K562 (cell line): ENCODE data around the gene ACOD1. TPM values are rescaled to one million over a fixed set of nuclear protein-coding genes. Genes with fewer than 3 reads are reported as not detected.

Experiments
- ATAC-seq: fragments of 200-7000 bp; cut with Tn5 transposase; 3 replicates; pipeline ENCODE4 v1.9.1; 2020; ENCODE audit warnings: moderate library complexity
- BruUV-seq: library from RNA; stranded (reverse); fragments of 400-500 nt; replicated peaks from 2 replicates; lab custom pipeline; 2021; lab: Mats Ljungman, UMichigan
- CTCF ChIA-PET: fragments of 300-600 bp; formaldehyde crosslinking; extraction: SDS; loops from one replicate; lab custom pipeline; 2021; ENCODE audit warnings: low intra/inter-chr PET ratio; lab: Yijun Ruan, JAX
- POLR2A ChIA-PET: fragments of 300-600, 350-650 bp; sonication (Branson Sonifier 250); formaldehyde crosslinking; extraction: SDS; loops from one replicate; lab custom pipeline; 2021; ENCODE audit warnings: antibody characterized with exemption, inconsistent platforms; lab: Yijun Ruan, JAX
- DNase-seq, 4 experiments: peaks; one replicate each; pipeline versions ENCODE4 v3.0.0 to v3.0.0-alpha.2; 2011 to 2018; ENCODE audit warnings: low spot score in 3 of 4, mixed read lengths in 3 of 4; ENCODE audit errors: extremely low read depth in 1 of 4
- FAIRE-seq: peaks from 2 replicates; lab custom pipeline; 2011; peaks lifted over from hg19 to GRCh38; lab: Jason Lieb, UNC
- H2AFZ ChIP-seq: 2 replicates; pipeline ENCODE4 v1.6.0; 2011; ENCODE audit warnings: low read depth, low read length, control low read depth, inconsistent platforms
- H3K27ac ChIP-seq: fragments of 200-600 bp; 3 replicates; pipeline ENCODE4 v1.8.0; 2011; ENCODE audit warnings: low read depth, mild to moderate bottlenecking, control low read depth, inconsistent platforms, low read length, moderate library complexity, mixed read lengths; ENCODE audit errors: extremely low read depth
- H3K27me3 ChIP-seq, 2 experiments: fragments of 300-600 bp in 1 of 2; 2 replicates in 1 of 2; 3 replicates in 1 of 2; pipeline versions ENCODE4 v1.6.0 to v1.8.0; 2011; ENCODE audit warnings: inconsistent platforms in 2 of 2, low read length in 2 of 2, mild to moderate bottlenecking in 1 of 2, mixed read lengths in 1 of 2, moderate library complexity in 1 of 2; ENCODE audit not compliant: control insufficient read depth in 2 of 2, insufficient read depth in 2 of 2
- H3K36me3 ChIP-seq: fragments of 300-600 bp; 3 replicates; pipeline ENCODE4 v1.8.0; 2011; ENCODE audit warnings: mild to moderate bottlenecking, low read length, inconsistent platforms; ENCODE audit not compliant: control insufficient read depth, insufficient read depth
- H3K4me1 ChIP-seq, 2 experiments: fragments of 200-600 bp in 1 of 2; replicated peaks in 1 of 2; 2 replicates in 1 of 2; 3 replicates in 1 of 2; pipeline versions ENCODE4 v1.5.1 to v1.8.0; 2011; ENCODE audit warnings: inconsistent platforms in 2 of 2, low read length in 2 of 2, mild to moderate bottlenecking in 1 of 2, mixed read lengths in 1 of 2, moderate library complexity in 1 of 2; ENCODE audit not compliant: control insufficient read depth in 2 of 2, insufficient read depth in 2 of 2
- H3K4me2 ChIP-seq: 2 replicates; pipeline ENCODE4 v1.6.1; 2011; ENCODE audit warnings: low read length, control low read depth, inconsistent platforms, mixed read lengths; ENCODE audit not compliant: insufficient read depth
- H3K4me3 ChIP-seq: fragments of 200-600 bp; sonication (generic), shearing (Covaris generic); 2 replicates; pipeline ENCODE4 v1.5.1; 2016; ENCODE audit warnings: control low read depth, inconsistent platforms
- H3K79me2 ChIP-seq: fragments of 200-600 bp; 3 replicates; pipeline ENCODE4 v1.8.0; 2011; ENCODE audit warnings: low read length, inconsistent platforms; ENCODE audit not compliant: control insufficient read depth, insufficient read depth
- H3K9ac ChIP-seq, 2 experiments: 2 replicates each; pipeline versions ENCODE4 v1.6.0 to v1.6.1; 2011; ENCODE audit warnings: low read depth in 2 of 2, low read length in 2 of 2, control low read depth in 1 of 2, inconsistent platforms in 1 of 2, mild to moderate bottlenecking in 1 of 2, mixed read lengths in 1 of 2; ENCODE audit not compliant: insufficient read depth in 1 of 2
- H3K9me1 ChIP-seq: one replicate; pipeline ENCODE4 v1.6.0; 2011; ENCODE audit warnings: inconsistent platforms, mild to moderate bottlenecking, low read length, moderate library complexity; ENCODE audit not compliant: control insufficient read depth, insufficient read depth
- H3K9me3 ChIP-seq: replicated peaks from 2 replicates; pipeline ENCODE4 v1.5.1; 2011; ENCODE audit warnings: low read depth, low read length, inconsistent platforms; ENCODE audit not compliant: control insufficient read depth, insufficient read depth
- H4K20me1 ChIP-seq: replicated peaks from 2 replicates; pipeline ENCODE4 v1.6.1; 2011; ENCODE audit warnings: low read length, inconsistent platforms, mixed read lengths; ENCODE audit not compliant: control insufficient read depth, insufficient read depth
- ATF7 ChIP-seq: fragments of 450-650 bp; IDR thresholded peaks from 2 replicates; pipeline ENCODE4 v1.7.1; 2014; ENCODE audit warnings: mild to moderate bottlenecking, moderate library complexity
- CCAR2 ChIP-seq: fragments of 200-400 bp; formaldehyde crosslinking; IDR thresholded peaks from 2 replicates; pipeline ENCODE4 v1.6.1; 2017; ENCODE audit warnings: mild to moderate bottlenecking, low read depth, low read length
- EGR1 ChIP-seq: fragments of 450-650 bp; conservative IDR thresholded peaks from 2 replicates; pipeline ENCODE4 v1.6.1; 2017; ENCODE audit warnings: mild to moderate bottlenecking
- MEF2D ChIP-seq: conservative IDR thresholded peaks from 2 replicates; pipeline ENCODE4 v1.6.1; 2016; ENCODE audit warnings: low read depth, missing genetic modification characterization, missing compliant biosample characterization
- USF2 ChIP-seq: sonication (generic); formaldehyde crosslinking; IDR thresholded peaks from 2 replicates; pipeline ENCODE4 v1.5.0; 2020; ENCODE audit warnings: missing genetic modification reagents
- WHSC1 ChIP-seq: IDR thresholded peaks from one replicate; pipeline ENCODE4 v1.6.1; 2012; ENCODE audit warnings: low read length, control low read depth, inconsistent platforms
- ZNF134 ChIP-seq: fragments of 250-450 bp; sonication (Bioruptor Pico); conservative IDR thresholded peaks from 2 replicates; pipeline ENCODE4 v1.4.0; 2020
- WGBS: fragments of 100-300 bp; shearing (Covaris generic); methylation state at CpG from one replicate; pipeline ENCODE4 v1.1.6; 2016; ENCODE audit warnings: low coverage, mixed read lengths; ENCODE audit not compliant: insufficient coverage; ENCODE audit errors: missing lambda C conversion rate; 5-methylcytosine and 5-hydroxymethylcytosine counted together
- in situ Hi-C: fragments of 300-500 bp; cut with MboI; formaldehyde crosslinking; loops from 4 replicates; pipeline ENCODE4 v1.15.0; 2018; ENCODE audit warnings: inconsistent platforms, mixed read lengths
- intact Hi-C: fragments of 100-400 bp; cut with micrococcal nuclease; formaldehyde crosslinking; loops from 2 replicates; pipeline ENCODE4 v1.14.2; 2022
- polyA plus RNA-seq, 8 experiments: library from polyadenylated mRNA; depleted of rRNA in 4 of 8; stranded (reverse) in 5 of 8; unstranded in 3 of 8; fragments of >200 nt; fragmentation: Nextera tagmentation in 2 of 8; fragmentation: Illumina TruSeq in 1 of 8; extraction: Ambion mirVana in 2 of 8; extraction: Trizol in 1 of 8; gene quantifications; 2 replicates each; pipeline versions ENCODE4 v1.2.1 to v1.2.3, GENCODE V29; 2011 to 2014; ENCODE audit warnings: inconsistent platforms in 1 of 8, missing spikeins in 1 of 8
- total RNA-seq, 7 experiments: library from RNA; depleted of rRNA in 6 of 7; stranded (reverse); fragments of >200 nt in 6 of 7; fragmentation: Illumina TruSeq in 2 of 7; extraction: Trizol in 2 of 7; gene quantifications; 2 replicates each; pipeline versions ENCODE4 v1.2.1 to v1.2.3, GENCODE V29; 2011 to 2021; ENCODE audit warnings: low replicate concordance in 1 of 7

ACOD1 gene
- total and polyA plus RNA-seq, 9 of the 15 experiments (the other 6 are each of a cell fraction or from before 2014, with no cell fraction given): not detected

GRCh38 chr13:76932076-76932475 lies 16.2 kb upstream of the ACOD1 start:
- Histone ChIP-seq H3K4me2 (no peak overlapping the region), H2AFZ (no peak overlapping the region), H3K36me3 (no peaks in the 10 kb centered on the region), H3K79me2 (no peaks in the 10 kb centered on the region), H3K9me3 (no peaks in the 10 kb centered on the region), H3K27me3 (no peaks in the 10 kb centered on the region; a peak in 1 of 5 replicates), H3K9ac (no peak overlapping the region), H3K9me1 (no peaks in the 10 kb centered on the region), H3K4me3 (no peak overlapping the region), H3K4me1 (no peaks in the 10 kb centered on the region), H3K27ac (no peak overlapping the region), H4K20me1 (no peaks in the 10 kb centered on the region)
- ChIA-PET CTCF (no interaction called here), POLR2A (no interaction called here)
- FAIRE-seq (no peak), ATAC-seq (no peak), DNase-seq (no peak)
- TF ChIP-seq ZNF134: no peak
- no peak for TF ChIP-seq ATF7
- TF ChIP-seq USF2: no peak
- TF ChIP-seq WHSC1: no peak
- TF ChIP-seq CCAR2: no peak
- WGBS: 14% methylated on average over 4 of the region's 4 CpGs
- in situ Hi-C loops (no loop called here), intact Hi-C loops (no loop called here)
- BruUV-seq: no TSS peak

GRCh38 chr13:76934671-76935070 lies 13.6 kb upstream of the ACOD1 start:
- 9% methylated on average over 1 of the region's 1 CpG for WGBS
- intact Hi-C loops: no loop called here
- H3K36me3 ChIP-seq: no peaks in the 10 kb centered on the region
- H3K9me1 ChIP-seq: no peaks in the 10 kb centered on the region
- H3K27ac ChIP-seq: no peak overlapping the region
- DNase-seq (no peak), FAIRE-seq (no peak), ATAC-seq (no peak)
- no peaks in the 10 kb centered on the region for H3K4me1 ChIP-seq
- CTCF ChIA-PET: no interaction called here
- no peaks in the 10 kb centered on the region; a peak in 1 of 5 replicates for H3K27me3 ChIP-seq
- BruUV-seq: no TSS peak
- H3K9me3 ChIP-seq: no peaks in the 10 kb centered on the region
- no peak overlapping the region for H3K9ac ChIP-seq
- H3K4me3 ChIP-seq: no peak overlapping the region
- POLR2A ChIA-PET: no interaction called here
- H2AFZ ChIP-seq: no peak overlapping the region
- H3K4me2 ChIP-seq: no peak overlapping the region
- TF ChIP-seq MEF2D (tag): no peak
- TF ChIP-seq EGR1: no peak
- no peaks in the 10 kb centered on the region for H4K20me1 ChIP-seq
- no peaks in the 10 kb centered on the region for H3K79me2 ChIP-seq
- in situ Hi-C loops: no loop called here
